Neural cell (in vitro differentiated cells): ENCODE results near the gene FEN1. TPM values are rescaled to one million over a fixed set of nuclear protein-coding genes. Genes with fewer than 3 reads are reported as not detected.

Experiments
- H2AFZ ChIP-seq: fragments of 200-600, 300-800 bp; sonication (generic), shearing (Covaris generic); 2 replicates; pipeline ENCODE4 v1.6.0; 2014; ENCODE audit warnings: low read depth, mild to moderate bottlenecking, antibody characterized with exemption, low read length, moderate library complexity
- H3F3A ChIP-seq: fragments of 200-600 bp; shearing (Covaris generic); 2 replicates; pipeline ENCODE4 v1.6.1; 2016; ENCODE audit warnings: mild to moderate bottlenecking, moderate library complexity, mixed read lengths, antibody characterized with exemption, low read length; ENCODE audit not compliant: insufficient read depth, poor library complexity, severe bottlenecking
- H3K27ac ChIP-seq: fragments of 200-600, 300-800 bp; sonication (generic), shearing (Covaris generic); 2 replicates; pipeline ENCODE4 v1.5.1; 2014; ENCODE audit warnings: mild to moderate bottlenecking, low read length, moderate library complexity
- H3K27me3 ChIP-seq: fragments of 300-800, 200-600 bp; sonication (generic), shearing (Covaris generic); 2 replicates; pipeline ENCODE4 v1.6.0; 2014; ENCODE audit warnings: mild to moderate bottlenecking, low read depth, low read length, moderate library complexity; ENCODE audit not compliant: insufficient read depth
- H3K36me3 ChIP-seq: fragments of 300-800, 200-600 bp; sonication (generic), shearing (Covaris generic); 2 replicates; pipeline ENCODE4 v1.5.1; 2014; ENCODE audit warnings: mild to moderate bottlenecking, antibody characterized with exemption, low read length, moderate library complexity; ENCODE audit not compliant: insufficient read depth
- H3K4me2 ChIP-seq: fragments of 300-800, 200-600 bp; sonication (generic), shearing (Covaris generic); 2 replicates; pipeline ENCODE4 v1.6.0; 2014; ENCODE audit warnings: mild to moderate bottlenecking, low read length
- H3K4me3 ChIP-seq: fragments of 300-800, 200-600 bp; sonication (generic), shearing (Covaris generic); 2 replicates; pipeline ENCODE4 v1.5.1; 2014; ENCODE audit warnings: mild to moderate bottlenecking, low read length, moderate library complexity
- H3K79me2 ChIP-seq: fragments of 200-600 bp; shearing (Covaris generic); replicated peaks from 2 replicates; pipeline ENCODE4 v1.6.0; 2014; ENCODE audit warnings: mild to moderate bottlenecking, low read length, moderate library complexity; ENCODE audit not compliant: insufficient read depth
- H3K9ac ChIP-seq: fragments of 300-800, 200-600 bp; sonication (generic), shearing (Covaris generic); 2 replicates; pipeline ENCODE4 v1.6.1; 2016; ENCODE audit warnings: mild to moderate bottlenecking, low read length, mixed read lengths
- H3K9me2 ChIP-seq: fragments of 200-600 bp; shearing (Covaris generic); 2 replicates; pipeline ENCODE4 v1.6.1; 2016; ENCODE audit warnings: mild to moderate bottlenecking, low read length, mixed read lengths; ENCODE audit not compliant: insufficient read depth
- H3K9me3 ChIP-seq: fragments of 200-600, 300-800 bp; sonication (generic), shearing (Covaris generic); 2 replicates; pipeline ENCODE4 v1.6.1; 2016; ENCODE audit warnings: mild to moderate bottlenecking, mixed run types, low read length, moderate library complexity, mixed read lengths
- H4K20me1 ChIP-seq: fragments of 200-600 bp; shearing (Covaris generic); 2 replicates; pipeline ENCODE4 v1.6.1; 2016; ENCODE audit warnings: mild to moderate bottlenecking, mixed run types; ENCODE audit not compliant: insufficient read depth
- CTCF ChIP-seq: fragments of 450-650 bp; IDR thresholded peaks from 2 replicates; pipeline ENCODE4 v1.5.1; 2014; ENCODE audit warnings: antibody characterized with exemption, mild to moderate bottlenecking, moderate library complexity; ENCODE audit not compliant: poor library complexity, severe bottlenecking
- EP300 ChIP-seq: fragments of 450-650 bp; conservative IDR thresholded peaks from 2 replicates; pipeline ENCODE4 v1.6.1; 2014; ENCODE audit warnings: antibody characterized with exemption, mild to moderate bottlenecking, moderate library complexity; ENCODE audit not compliant: poor library complexity, severe bottlenecking
- EZH2 ChIP-seq: fragments of 200-600, 300-800 bp; shearing (Covaris generic), sonication (generic); IDR thresholded peaks from 2 replicates; pipeline ENCODE4 v1.6.1; 2014; ENCODE audit warnings: antibody characterized with exemption, low read length, borderline replicate concordance, mild to moderate bottlenecking; ENCODE audit not compliant: insufficient read depth, poor library complexity, severe bottlenecking
- MXI1 ChIP-seq: fragments of 450-650 bp; conservative IDR thresholded peaks from 2 replicates; pipeline ENCODE4 v1.6.1; 2014; ENCODE audit warnings: antibody characterized with exemption, mild to moderate bottlenecking; ENCODE audit not compliant: poor library complexity, severe bottlenecking
- POLR2AphosphoS5 ChIP-seq: IDR thresholded peaks from 2 replicates; pipeline ENCODE4 v1.6.1; 2012
- RAD21 ChIP-seq: fragments of 450-650 bp; conservative IDR thresholded peaks from 2 replicates; pipeline ENCODE4 v1.6.1; 2014; ENCODE audit warnings: antibody characterized with exemption, mild to moderate bottlenecking, moderate library complexity
- REST ChIP-seq: IDR thresholded peaks from 2 replicates; pipeline ENCODE4 v1.6.1; 2012; ENCODE audit warnings: borderline replicate concordance
- SMC3 ChIP-seq: fragments of 450-650 bp; conservative IDR thresholded peaks from 2 replicates; pipeline ENCODE4 v1.6.1; 2014; ENCODE audit warnings: antibody characterized with exemption, mild to moderate bottlenecking, moderate library complexity; ENCODE audit not compliant: poor library complexity
- TAF1 ChIP-seq: IDR thresholded peaks from 2 replicates; pipeline ENCODE4 v1.6.1; 2012; ENCODE audit warnings: low read depth
- polyA plus RNA-seq: library from polyadenylated mRNA; depleted of rRNA; stranded (reverse); fragments of >200 nt; gene quantifications from 2 replicates; pipeline ENCODE4 v1.2.3, GENCODE V29; 2014

Gene FEN1
- polyA plus RNA-seq, 1 donor from 2014 or later, result 27.2 TPM

GRCh38 chr11:61828379-61828628 lies 35.6 kb downstream of the FEN1 start:
- H3K27ac ChIP-seq, result peak overlapping the region; percentile 100
- H3K4me3 ChIP-seq, result peak overlapping the region; percentile 100
- TF ChIP-seq REST (peak; percentile 41), EZH2 (no peak)
- peak overlapping the region; percentile 24 for H3K4me2 ChIP-seq
- peaks cover 8% of the 10 kb centered on the region for H3F3A ChIP-seq
- H3K36me3 ChIP-seq, result no peaks in the 10 kb centered on the region
- peak overlapping the region; percentile 100 for H3K9ac ChIP-seq
- H2AFZ ChIP-seq, result peak overlapping the region; percentile 65
- H3K79me2 ChIP-seq, result peaks cover 53% of the 10 kb centered on the region
- no peaks in the 10 kb centered on the region for H3K9me2 ChIP-seq
- peaks cover 8% of the 10 kb centered on the region for H4K20me1 ChIP-seq
- H3K27me3 ChIP-seq, result no peaks in the 10 kb centered on the region
- H3K9me3 ChIP-seq, result no peaks in the 10 kb centered on the region

- Histone ChIP-seq H3K4me3 (peak overlapping the region; percentile 100), H3K27me3 (no peaks in the 10 kb centered on the region), H3K9me3 (no peaks in the 10 kb centered on the region), H4K20me1 (peaks cover 8% of the 10 kb centered on the region), H3K4me2 (peak overlapping the region; percentile 96), H3K9me2 (no peaks in the 10 kb centered on the region), H3F3A (peaks cover 8% of the 10 kb centered on the region), H2AFZ (peak overlapping the region; percentile 65), H3K36me3 (no peaks in the 10 kb centered on the region), H3K79me2 (peaks cover 58% of the 10 kb centered on the region), H3K27ac (peak overlapping the region; percentile 100), H3K9ac (peak overlapping the region; percentile 100)
- TF ChIP-seq EP300 (no peak), RAD21 (peak; percentile 36), EZH2 (no peak), SMC3 (peak; percentile 32), REST (no peak), MXI1 (no peak), POLR2AphosphoS5 (peak; percentile 69), TAF1 (peak; percentile 39), CTCF (peak; percentile 77)
Measured at GRCh38 chr11:61828629-61829407, 36.1 kb downstream of the FEN1 start.
